ENCODE measurements around the gene NCF4.

DNA sequence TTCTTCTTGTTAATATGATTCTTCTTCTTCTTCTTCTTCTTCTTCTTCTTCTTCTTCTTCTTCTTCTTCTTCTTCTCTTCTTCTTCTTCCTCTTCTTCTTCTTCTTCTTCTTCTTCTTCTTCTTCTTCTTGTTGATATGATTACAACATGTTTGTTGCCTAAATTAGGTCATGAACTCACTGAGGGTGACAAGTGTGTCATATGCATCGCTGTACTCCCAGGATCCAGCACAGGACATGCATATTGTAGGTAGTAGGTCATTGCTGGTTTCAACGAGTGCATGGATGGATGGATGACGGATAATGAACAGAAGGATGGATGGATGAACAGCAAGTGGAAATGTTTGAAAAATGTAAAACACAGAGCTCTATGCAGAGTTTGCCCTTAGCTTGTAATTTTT is 29.1 kb upstream of the NCF4 start:
- TF ChIP-seq, protein P1, sequence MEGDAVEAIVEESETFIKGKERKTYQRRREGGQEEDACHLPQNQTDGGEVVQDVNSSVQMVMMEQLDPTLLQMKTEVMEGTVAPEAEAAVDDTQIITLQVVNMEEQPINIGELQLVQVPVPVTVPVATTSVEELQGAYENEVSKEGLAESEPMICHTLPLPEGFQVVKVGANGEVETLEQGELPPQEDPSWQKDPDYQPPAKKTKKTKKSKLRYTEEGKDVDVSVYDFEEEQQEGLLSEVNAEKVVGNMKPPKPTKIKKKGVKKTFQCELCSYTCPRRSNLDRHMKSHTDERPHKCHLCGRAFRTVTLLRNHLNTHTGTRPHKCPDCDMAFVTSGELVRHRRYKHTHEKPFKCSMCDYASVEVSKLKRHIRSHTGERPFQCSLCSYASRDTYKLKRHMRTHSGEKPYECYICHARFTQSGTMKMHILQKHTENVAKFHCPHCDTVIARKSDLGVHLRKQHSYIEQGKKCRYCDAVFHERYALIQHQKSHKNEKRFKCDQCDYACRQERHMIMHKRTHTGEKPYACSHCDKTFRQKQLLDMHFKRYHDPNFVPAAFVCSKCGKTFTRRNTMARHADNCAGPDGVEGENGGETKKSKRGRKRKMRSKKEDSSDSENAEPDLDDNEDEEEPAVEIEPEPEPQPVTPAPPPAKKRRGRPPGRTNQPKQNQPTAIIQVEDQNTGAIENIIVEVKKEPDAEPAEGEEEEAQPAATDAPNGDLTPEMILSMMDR (IDR thresholded peaks at IDR 0.05): no peak
- no peak for TF ChIP-seq POLR2A (IDR thresholded peaks at IDR 0.05)
